Muscle of leg (tissue), 11 donors: ENCODE results near the gene MRTFB. TPM values are rescaled to one million over a fixed set of nuclear protein-coding genes. Genes with fewer than 3 reads are reported as not detected.

ENCODE experiments used
- DNase-seq: peaks from one replicate; pipeline ENCODE4 v3.0.0; 2013
- H3K27ac ChIP-seq: one replicate; pipeline ENCODE4 v1.5.1; 2013; ENCODE audit warnings: mild to moderate bottlenecking, low read length, control low read depth
- H3K27me3 ChIP-seq: one replicate; pipeline ENCODE4 v1.6.1; 2013; ENCODE audit warnings: low read length; ENCODE audit not compliant: control insufficient read depth, insufficient read depth
- H3K36me3 ChIP-seq: one replicate; pipeline ENCODE4 v1.6.1; 2013; ENCODE audit warnings: low read length; ENCODE audit not compliant: control insufficient read depth, insufficient read depth
- H3K4me1 ChIP-seq: one replicate; pipeline ENCODE4 v1.6.1; 2013; ENCODE audit warnings: low read length; ENCODE audit not compliant: control insufficient read depth, insufficient read depth
- H3K4me3 ChIP-seq: one replicate; pipeline ENCODE4 v1.5.1; 2013; ENCODE audit warnings: low read length, control low read depth
- H3K9me3 ChIP-seq: replicated peaks from 2 replicates; pipeline ENCODE4 v1.6.1; 2013; ENCODE audit warnings: low read depth, low read length; ENCODE audit not compliant: control insufficient read depth
- WGBS: methylation state at CpG from one replicate; pipeline ENCODE4 v1.1.5; 2013; ENCODE audit warnings: missing lambda C conversion rate; ENCODE audit not compliant: insufficient coverage; 5-methylcytosine and 5-hydroxymethylcytosine counted together
- polyA plus RNA-seq, 8 donors: library from polyadenylated mRNA; unstranded; fragments of 120-200 nt; gene quantifications; one replicate each; pipeline versions ENCODE4 v1.2.1 to v1.2.3, GENCODE V29; 2013; ENCODE audit warnings: inconsistent platforms in 1 of 8, low replicate concordance in 1 of 8; ENCODE audit not compliant: insufficient read length in 8 of 8, insufficient read depth in 1 of 8
- total RNA-seq: library from RNA; stranded (reverse); fragments of 120-200 nt; gene quantifications from one replicate; pipeline ENCODE4 v1.2.4, GENCODE V29; 2013

MRTFB gene
- total and polyA plus RNA-seq, 9 donors = 12.4 to 22.3 (median 17.0) TPM

DNA sequence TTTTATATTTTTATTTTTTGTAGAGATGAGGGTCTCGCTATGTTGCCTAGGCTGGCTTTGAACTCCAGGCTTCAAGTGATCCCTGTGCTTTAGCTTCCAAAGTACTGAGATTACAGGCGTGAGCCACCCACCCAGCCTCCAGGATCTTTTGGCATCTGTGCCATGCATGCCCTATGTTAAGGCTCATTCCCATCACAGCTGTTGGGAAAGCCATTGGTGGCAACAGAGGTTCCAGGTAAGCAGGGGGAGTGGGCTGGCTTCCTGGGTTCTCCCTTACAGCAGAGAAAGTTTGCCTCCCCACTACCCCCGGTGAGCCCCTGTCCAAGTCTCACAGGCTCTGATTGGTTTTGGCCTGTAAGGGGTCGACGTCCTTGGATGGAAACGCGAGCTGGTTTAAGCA lies 8.9 kb upstream of the MRTFB start:
- Histone ChIP-seq H3K27ac (no peak overlapping the region), H3K9me3 (peaks cover 3% of the 10 kb centered on the region), H3K4me3 (no peak overlapping the region), H3K36me3 (no peaks in the 10 kb centered on the region), H3K27me3 (no peaks in the 10 kb centered on the region), H3K4me1 (no peaks in the 10 kb centered on the region)
- WGBS = 78% methylated on average over 1 of the region's 7 CpGs
- no peak for DNase-seq

DNA sequence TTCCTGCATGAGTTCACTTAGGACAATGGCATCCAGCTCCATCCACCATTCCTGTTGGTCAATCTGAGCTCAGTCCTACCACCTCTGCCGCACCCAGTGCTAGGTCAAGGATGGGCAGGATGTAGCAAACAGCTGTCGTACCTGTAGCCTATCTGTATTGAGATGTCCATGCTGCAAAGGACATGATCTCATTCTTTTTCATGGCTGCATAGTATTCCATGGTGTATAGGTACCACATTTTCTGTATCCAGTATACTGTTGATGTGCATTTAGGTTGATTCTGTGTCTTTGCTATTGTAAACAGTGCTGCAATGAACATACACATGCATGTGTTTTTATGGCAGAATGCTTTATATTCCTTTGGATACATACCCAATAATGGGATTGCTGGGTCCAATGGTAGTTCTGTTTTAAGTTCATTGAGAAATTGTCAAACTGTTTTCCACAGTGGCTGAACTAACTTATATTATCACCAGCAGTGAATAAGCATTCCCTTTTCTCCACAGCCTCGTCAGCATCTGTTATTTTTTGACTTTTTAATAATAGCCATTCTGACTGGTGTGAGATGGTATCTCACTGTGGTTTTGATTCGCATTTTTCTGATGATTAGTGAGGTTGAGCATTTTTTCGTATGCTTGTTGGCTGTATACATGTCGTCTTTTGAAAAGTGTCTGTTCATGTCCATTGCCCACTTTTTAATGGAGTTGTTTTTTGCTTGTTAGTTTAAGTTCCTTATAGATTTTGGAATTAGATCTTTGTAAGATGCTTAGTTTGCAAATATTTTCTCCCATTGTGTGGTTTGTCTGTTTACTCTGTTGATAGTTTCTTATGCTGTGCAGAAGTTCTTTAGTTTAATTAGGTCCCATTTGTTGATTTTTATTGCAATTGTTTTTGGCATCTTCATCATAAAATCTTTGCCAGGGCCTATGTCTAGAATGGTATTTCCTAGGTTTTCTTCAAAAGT lies 7.2 kb upstream of the MRTFB start:
- Histone ChIP-seq H3K4me1 (no peaks in the 10 kb centered on the region), H3K27ac (no peak overlapping the region), H3K9me3 (peaks cover 3% of the 10 kb centered on the region), H3K27me3 (no peaks in the 10 kb centered on the region), H3K4me3 (no peak overlapping the region), H3K36me3 (no peaks in the 10 kb centered on the region)
- WGBS = 92% methylated on average over 3 of the region's 6 CpGs
- DNase-seq = no peak

DNA sequence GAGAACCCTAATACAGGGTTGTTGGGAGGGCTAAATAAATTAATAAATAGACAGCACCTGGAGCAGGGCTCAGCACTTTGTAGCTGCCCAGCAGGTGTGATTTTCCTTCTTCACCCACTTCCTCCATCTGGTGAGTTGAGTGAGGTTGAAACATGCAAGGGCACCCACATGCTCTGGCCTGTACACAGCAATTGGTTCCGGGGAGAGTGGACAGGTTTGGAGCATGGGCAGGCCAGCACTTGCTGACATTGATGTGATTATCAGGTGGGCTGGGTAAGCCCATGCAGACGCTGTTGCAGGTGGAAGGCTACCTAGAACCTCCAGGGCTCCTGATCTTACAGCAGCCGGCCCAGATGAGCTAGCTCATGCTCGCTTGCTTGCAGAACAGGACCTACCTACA lies 1.3 kb upstream of the MRTFB start:
- Histone ChIP-seq H3K9me3 (no peaks in the 10 kb centered on the region), H3K4me1 (peaks cover 7% of the 10 kb centered on the region), H3K27ac (no peak overlapping the region), H3K36me3 (no peaks in the 10 kb centered on the region), H3K4me3 (no peak overlapping the region), H3K27me3 (no peaks in the 10 kb centered on the region)
- no peak for DNase-seq
- 93% methylated on average over 4 of the region's 4 CpGs for WGBS

DNA sequence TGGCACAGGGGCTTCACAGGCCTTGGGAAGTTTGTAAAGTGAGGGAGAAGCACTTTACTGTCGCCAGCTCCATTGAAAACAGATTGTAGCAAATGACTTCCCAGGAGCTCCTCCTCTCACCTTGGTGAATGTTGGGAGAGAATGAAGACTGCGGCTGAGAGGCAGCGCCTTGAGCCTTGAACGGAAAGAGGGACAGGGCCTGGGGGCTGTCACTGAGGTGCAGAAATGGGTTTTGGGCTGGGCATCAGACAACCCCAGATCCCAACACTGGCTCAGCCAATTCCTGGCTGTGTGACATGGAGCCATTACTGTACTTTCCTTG lies 603 bp upstream of the MRTFB start:
- no peak overlapping the region for H3K27ac ChIP-seq
- no peak for DNase-seq
- no peaks in the 10 kb centered on the region for H3K9me3 ChIP-seq
- no peaks in the 10 kb centered on the region for H3K36me3 ChIP-seq
- WGBS = 27% methylated on average over 2 of the region's 4 CpGs
- H3K27me3 ChIP-seq = no peaks in the 10 kb centered on the region
- H3K4me3 ChIP-seq = peak overlapping the region; percentile 89
- H3K4me1 ChIP-seq = peaks cover 7% of the 10 kb centered on the region

DNA sequence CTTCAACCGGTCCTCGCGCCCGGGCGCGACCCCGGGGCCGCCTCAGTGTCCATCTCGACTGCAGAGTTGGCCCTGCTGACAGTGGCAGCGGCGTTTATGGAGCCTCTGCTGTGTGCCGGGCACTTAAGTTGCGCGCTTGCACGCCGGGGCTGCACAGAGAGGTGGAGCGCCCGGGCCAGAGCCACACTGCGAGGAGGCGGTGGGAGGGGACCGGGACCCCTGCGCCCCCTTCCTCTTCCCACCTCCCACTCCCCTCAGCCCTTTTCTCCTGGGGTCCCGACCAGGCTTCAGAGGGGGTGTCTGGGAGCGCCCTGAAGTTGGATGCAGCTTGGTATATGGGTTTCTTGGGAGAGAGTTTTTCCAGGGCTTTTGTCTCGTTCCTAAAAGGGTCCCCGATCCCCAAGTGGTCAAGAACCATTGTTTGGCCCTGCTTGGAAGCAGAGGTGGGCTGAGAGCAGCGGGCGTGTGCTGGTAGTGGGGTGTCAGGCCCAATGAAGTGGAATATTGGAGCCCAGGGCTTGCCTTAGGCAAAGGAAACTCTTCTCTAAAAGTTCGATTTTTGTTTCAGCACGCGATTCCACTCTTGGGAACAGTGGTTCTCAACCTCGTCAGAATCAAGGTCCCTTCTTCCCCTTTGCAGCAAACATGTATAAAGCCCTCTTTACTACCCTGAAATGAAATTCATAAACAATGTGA lies 605 bp downstream of the MRTFB start:
- Histone ChIP-seq H3K36me3 (no peaks in the 10 kb centered on the region), H3K27me3 (no peaks in the 10 kb centered on the region), H3K4me1 (peaks cover 7% of the 10 kb centered on the region), H3K9me3 (no peaks in the 10 kb centered on the region), H3K4me3 (peak overlapping the region; percentile 89), H3K27ac (peak overlapping the region; percentile 20)
- no peak for DNase-seq
- 1% methylated on average over 18 of the region's 32 CpGs for WGBS

DNA sequence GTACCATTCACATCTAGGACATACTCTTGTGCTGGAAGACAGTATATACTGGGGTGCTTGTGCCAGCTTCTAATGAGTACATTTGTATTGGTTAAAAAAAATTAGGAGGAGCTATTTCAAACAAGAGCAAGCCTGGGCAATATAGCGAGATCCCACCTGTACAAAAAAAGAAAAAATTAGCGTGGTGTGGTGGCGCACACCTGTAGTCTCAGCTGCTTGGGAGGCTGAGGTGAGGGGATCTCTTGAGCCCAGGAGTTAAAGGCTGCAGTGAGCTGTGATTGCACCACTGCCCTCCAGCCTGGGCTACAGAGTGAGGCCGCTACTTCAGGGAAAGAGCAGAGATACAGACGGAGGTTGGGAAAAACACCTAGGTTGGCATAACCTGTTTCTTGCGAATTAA lies 1.2 kb downstream of the MRTFB start:
- H3K27ac ChIP-seq = no peak overlapping the region
- peak overlapping the region; percentile 89 for H3K4me3 ChIP-seq

DNA sequence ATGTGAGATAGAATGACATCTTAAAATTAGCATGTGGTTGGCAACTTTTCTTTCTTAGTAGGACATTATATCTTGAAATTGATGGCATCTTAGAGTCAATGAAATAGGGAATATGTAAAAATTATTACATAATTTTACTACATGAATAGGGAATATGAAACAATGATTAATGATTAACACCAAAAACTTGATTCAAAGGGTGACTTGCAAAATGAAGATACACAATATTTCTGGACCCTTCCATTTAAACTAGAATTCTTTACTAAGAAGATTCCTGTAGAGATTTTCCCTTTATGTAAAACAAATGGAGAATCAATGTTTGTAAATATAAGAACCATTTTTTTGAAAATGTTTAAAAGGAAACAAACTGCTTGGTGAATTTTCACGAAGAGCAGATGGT lies 3.4 kb downstream of the MRTFB start:
- no peaks in the 10 kb centered on the region for H3K9me3 ChIP-seq
- no peaks in the 10 kb centered on the region for H3K36me3 ChIP-seq
- WGBS = no CpG with 5 or more reads among the region's 1 CpG
- no peak overlapping the region for H3K27ac ChIP-seq
- H3K4me1 ChIP-seq = peaks cover 7% of the 10 kb centered on the region
- H3K27me3 ChIP-seq = no peaks in the 10 kb centered on the region
- DNase-seq = no peak
- H3K4me3 ChIP-seq = no peak overlapping the region

More for the DNA sequence above, 1.2 kb downstream of the MRTFB start:
- Histone ChIP-seq H3K27me3 (no peaks in the 10 kb centered on the region), H3K4me1 (peaks cover 7% of the 10 kb centered on the region), H3K36me3 (no peaks in the 10 kb centered on the region), H3K9me3 (no peaks in the 10 kb centered on the region)
- no peak for DNase-seq
- 100% methylated on average over 3 of the region's 6 CpGs for WGBS

DNA sequence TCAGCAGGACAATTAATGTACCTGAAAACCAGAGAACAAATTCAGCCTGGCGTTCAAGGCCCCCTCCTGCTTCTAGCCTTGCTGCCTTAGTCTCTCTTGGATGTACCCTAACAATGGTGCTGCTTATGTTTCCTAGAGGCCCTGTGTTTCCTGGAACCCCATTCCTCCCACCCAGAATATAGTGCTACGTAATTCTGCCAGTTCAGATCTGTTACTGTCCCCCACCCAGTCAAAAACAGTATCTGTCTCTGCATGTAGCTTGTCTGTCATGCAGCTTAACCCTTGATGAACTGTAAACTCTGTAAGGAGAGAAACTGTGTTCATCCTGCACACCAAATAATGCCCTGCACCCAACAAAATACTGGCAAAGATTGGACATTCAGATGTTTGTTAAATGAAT lies 6.8 kb downstream of the MRTFB start:
- no peak overlapping the region for H3K4me3 ChIP-seq

DNA sequence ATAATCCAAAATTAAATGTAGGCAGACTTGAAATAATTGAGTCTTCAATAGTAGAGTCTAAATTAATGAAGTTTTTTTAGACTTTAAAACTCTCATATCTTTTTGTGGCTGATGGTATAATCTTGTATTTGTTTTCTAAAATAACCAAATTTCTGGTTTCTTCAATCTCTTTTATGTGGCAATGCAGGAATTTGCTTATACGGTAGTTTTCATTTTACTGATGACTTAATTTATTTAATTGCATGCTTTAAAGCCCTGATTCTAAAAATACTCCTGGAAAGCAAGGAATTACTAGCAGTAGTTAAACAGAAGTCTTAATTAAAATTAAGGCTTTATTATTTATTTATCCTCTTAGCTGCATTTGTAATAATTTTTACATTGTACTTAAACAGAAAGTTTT lies 15.4 kb downstream of the MRTFB start:
- H3K4me1 ChIP-seq = no peaks in the 10 kb centered on the region
- no peaks in the 10 kb centered on the region for H3K27me3 ChIP-seq
- H3K27ac ChIP-seq = no peak overlapping the region
- no CpG with 5 or more reads among the region's 1 CpG for WGBS
- H3K4me3 ChIP-seq = no peak overlapping the region
- no peak for DNase-seq
- H3K9me3 ChIP-seq = no peaks in the 10 kb centered on the region
- H3K36me3 ChIP-seq = peaks cover 8% of the 10 kb centered on the region

More for the DNA sequence above, 6.8 kb downstream of the MRTFB start:
- Histone ChIP-seq H3K27me3 (no peaks in the 10 kb centered on the region), H3K9me3 (no peaks in the 10 kb centered on the region), H3K36me3 (no peaks in the 10 kb centered on the region), H3K27ac (no peak overlapping the region), H3K4me1 (no peaks in the 10 kb centered on the region)
- DNase-seq = no peak
- WGBS = 71% methylated on average over 2 of the region's 2 CpGs

DNA sequence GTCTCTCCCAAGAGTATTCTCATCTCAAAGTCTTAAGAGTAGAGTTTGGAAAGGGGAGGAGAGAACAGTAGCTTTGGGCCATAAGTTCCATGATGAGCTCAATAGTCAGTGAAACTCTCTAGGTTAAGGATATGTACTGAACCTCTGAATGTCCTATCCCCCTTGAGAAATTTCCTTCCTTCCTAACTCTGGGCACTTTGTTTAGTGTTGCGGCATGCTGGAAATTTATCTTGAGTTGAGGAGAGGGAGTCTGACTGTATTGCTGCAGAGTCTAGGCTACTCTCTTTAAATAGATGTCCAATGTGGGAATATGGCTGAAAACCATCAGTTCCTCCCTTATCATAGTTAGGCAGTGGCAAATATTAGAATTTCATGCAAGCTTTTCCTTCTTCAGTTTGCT lies 16.1 kb downstream of the MRTFB start:
- peaks cover 8% of the 10 kb centered on the region for H3K36me3 ChIP-seq
- no peaks in the 10 kb centered on the region for H3K27me3 ChIP-seq
- no peak overlapping the region for H3K27ac ChIP-seq
- no peak overlapping the region for H3K4me3 ChIP-seq
- no peaks in the 10 kb centered on the region for H3K9me3 ChIP-seq
- H3K4me1 ChIP-seq = no peaks in the 10 kb centered on the region
- no peak for DNase-seq
- WGBS = no CpG with 5 or more reads among the region's 1 CpG
